ENCODE measurements around the gene FOXP3.
A peak's percentile ranks its signal among the peaks of the same experiment; 100 is the strongest.

Gene FOXP3

GRCh38 chrX:49273181-49273727 lies 8.7 kb upstream of the FOXP3 start:
- peak; percentile 62 for DNase-seq

DNA sequence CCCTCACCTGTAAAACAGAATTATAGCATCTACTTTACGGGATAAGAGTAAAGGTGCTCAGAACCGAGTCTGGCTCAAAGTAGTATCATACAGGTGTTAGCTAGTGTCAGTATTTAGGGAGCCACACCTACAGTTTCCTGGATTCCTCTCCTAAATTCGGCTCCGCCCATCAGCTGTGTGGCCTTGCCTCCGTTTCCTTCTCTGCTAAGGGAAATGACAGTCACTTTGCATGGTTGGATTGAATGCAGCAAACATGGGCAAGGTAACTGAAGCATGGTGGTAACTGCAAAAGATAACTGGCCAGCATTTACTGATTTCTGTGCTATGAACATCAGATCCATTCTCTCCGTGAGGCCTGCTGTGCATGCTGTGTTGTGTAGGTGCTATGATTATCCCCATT lies 7.9 kb upstream of the FOXP3 start:
- no peak for DNase-seq

DNA sequence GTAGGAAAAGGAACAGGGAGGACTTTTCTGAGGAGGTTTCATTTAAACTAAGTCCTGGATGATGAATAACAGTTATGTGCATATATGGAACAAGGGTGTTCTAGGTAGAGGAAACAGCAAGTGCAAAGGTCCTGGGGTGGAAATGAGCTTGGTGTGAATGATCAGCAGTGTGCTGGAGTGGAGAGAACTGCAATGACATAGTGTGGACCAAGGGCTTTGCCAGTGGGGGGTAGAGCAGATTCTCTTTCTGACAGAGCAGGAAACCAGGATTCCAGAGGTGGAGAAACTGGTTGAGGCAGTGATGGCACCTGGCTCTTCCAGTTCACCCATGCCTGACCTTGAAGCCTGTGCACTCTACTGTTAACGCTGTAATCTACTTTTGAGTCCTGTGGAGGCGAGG lies 6.8 kb upstream of the FOXP3 start:
- peak; percentile 31 for DNase-seq

GRCh38 chrX:49270249-49270921 lies 5.9 kb upstream of the FOXP3 start:
- DNase-seq, result no peak

- no peak for DNase-seq
Measured at GRCh38 chrX:49269767-49270248, 5.3 kb upstream of the FOXP3 start, which contains the start of gene PPP1R3F. Gene PPP1R3F, plus strand, starts transcription at chrX:49269793. Its CDS starts 77 bp downstream, at chrX:49269870.

- peak; percentile 96 for DNase-seq
Measured at GRCh38 chrX:49269010-49269766, 4.7 kb upstream of the FOXP3 start.

- no peak for DNase-seq
Measured at GRCh38 chrX:49268702-49269009, 4.1 kb upstream of the FOXP3 start.

GRCh38 chrX:49266523-49267445 lies 2.3 kb upstream of the FOXP3 start:
- DNase-seq, result no peak

DNA sequence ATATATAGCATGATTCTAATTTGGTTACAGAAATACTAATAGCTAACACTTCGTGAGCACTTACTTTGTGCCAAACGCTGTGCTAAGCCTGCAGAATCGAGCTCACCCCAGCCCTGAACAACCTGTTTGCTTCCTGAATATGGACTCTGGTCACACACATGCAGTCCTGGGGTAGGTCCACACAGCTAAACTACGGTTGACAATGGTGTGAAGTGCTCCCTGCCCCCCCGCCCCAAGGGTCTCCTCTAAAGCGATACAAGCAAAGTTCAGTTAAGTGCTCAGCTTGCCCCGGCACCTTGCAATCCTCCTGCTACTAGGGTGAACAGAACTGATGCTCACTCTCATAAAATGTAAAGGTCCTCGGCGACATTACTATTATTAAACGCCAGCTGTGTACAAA lies 879 bp downstream of the FOXP3 start:
- DNase-seq, result no peak

GRCh38 chrX:49262603-49263002 lies 1.9 kb downstream of the FOXP3 start:
- no peak for DNase-seq

DNA sequence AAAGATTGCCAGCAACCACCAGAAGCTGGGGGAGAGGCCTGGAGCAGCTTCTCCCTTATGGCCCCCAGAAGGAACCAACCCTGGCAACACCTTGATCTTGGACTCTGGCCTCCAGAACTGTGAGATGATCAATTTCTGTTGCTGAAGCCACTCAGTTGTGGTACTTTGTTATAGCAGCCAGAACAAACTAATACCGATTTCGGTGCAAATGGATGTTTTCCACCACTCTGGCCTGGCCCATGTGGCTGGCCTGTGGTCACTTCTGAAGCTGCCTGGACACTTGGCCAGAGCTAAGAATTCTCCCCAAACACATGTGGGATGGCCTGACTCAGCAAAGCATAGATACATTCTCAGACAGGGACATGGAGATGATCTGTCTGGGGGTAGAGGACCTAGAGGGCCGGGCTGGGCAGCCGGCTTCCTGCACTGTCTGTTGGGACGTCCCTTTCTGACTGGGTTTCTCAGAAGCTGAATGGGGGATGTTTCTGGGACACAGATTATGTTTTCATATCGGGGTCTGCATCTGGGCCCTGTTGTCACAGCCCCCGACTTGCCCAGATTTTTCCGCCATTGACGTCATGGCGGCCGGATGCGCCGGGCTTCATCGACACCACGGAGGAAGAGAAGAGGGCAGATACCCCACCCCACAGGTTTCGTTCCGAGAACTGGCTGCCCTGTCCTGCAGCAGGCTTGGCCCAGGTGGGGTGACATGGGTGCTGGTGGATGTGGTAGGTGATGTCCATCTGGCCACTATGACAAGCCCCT lies 4.1 kb downstream of the FOXP3 start:
- no peak for DNase-seq

- no peak for DNase-seq
Measured at GRCh38 chrX:49258749-49259124, 5.8 kb downstream of the FOXP3 start.

DNA sequence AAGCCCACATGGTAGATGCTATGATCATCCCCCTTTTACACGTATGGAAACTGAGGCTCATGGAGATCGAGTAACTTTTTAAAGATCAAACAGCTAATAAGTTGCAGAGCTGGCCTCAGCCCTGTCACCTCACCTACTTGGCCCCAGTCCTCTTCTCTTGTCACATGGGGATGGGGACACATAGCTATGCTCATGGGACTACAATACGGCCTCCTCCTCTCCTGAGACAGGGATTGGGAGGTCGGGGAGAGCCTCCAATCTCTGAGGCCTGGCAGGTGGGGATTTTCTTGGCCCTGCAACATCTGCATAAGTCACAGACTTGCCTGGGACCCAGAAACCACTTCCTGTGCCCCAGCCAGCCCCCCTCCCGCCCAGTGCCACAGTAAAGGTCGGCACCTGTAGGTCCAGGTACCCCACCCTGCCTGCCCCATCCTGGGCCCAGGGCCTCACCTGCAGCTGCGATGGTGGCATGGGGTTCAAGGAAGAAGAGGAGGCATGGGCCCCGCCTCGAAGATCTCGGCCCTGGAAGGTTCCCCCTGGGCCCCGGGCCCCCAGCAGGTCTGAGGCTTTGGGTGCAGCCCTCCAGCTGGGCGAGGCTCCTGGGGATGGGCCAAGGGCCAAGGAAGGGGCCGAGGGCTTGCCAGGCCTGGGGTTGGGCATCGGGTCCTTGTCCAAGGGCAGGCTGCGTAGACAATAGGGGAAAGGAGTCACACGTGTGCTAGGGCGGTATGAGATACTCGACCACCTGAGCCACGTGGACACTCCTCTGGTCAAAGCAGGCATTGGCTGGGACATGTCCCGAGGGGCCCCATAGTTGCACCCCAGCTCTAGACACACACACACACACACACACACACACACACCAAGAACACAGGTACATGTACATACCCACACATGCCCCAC lies 6.4 kb downstream of the FOXP3 start:
- peak; percentile 34 for DNase-seq

DNA sequence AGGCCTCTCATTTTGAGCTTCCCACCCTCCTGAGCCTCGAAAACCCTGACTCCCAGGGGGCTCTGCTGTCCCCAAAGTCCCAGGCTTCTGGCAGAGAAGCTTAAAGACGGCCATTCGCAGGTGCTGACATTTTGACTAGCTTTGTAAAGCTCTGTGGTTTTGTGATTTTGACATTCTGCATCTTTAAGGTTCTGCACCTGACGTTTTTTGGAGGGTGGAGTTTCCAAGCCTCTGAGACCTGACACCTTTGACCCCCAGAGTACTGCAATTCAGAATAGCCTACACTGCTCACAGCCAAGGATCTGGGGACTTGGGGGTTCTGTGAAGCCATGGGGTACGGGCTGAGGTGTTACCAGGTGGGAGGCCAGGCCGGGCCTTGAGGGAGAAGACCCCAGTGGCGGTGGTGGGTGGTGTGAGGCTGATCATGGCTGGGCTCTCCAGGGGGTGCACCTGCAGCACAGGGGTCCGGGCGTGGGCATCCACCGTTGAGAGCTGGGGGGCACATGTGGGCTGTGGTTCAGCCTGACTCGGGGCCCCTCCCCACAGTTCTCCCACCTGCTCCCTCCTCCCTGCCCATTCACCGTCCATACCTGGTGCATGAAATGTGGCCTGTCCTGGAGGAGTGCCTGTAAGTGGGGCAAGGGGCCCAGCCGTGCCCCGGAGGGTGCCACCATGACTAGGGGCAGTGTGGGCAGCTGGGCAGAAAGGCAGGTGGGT lies 7.3 kb downstream of the FOXP3 start:
- no peak for DNase-seq

- no peak for DNase-seq
Measured at GRCh38 chrX:49256268-49256995, 8.1 kb downstream of the FOXP3 start.

DNA sequence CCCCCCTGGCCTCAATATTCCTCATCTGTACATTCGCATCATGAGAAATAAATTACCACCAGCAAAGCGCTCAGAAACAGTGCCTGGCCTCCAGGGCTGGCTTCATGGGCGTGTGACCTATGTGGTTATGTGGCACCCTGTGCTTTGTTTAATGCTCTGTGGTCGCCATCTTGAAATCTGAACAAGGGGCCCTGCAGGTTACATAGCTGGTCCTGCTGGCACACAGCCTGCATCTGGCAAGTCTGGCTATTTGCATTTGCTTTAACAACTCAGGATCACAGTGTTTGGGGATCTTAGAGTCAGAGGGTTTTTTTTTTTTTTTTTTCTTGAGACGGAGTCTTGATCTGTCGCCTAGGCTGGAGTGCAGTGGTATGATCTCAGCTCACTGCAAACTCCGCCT lies 9.9 kb downstream of the FOXP3 start:
- no peak for DNase-seq

- no peak for DNase-seq
Measured at GRCh38 chrX:49251325-49251724, 13.2 kb downstream of the FOXP3 start.

DNA sequence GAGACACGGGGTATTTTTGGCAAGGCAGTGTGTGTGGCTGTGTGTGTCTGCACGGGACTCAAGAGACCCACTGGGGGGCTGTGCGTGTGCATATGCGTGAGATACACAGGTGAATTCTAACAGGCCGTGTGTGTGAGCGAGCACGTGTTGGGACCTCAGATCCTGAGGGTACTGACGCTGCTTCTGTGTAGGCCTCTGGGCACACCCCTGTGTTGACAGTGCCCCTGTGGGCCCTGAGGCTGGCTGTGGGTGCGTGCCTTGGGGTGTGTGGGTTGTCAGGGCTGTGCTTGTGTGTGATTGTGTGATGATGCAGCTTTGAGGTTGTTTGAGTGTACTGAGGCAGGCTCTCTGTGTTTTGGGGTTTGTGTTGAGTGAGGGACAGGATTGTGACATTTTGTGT lies 13.9 kb downstream of the FOXP3 start:
- no peak for DNase-seq

- DNase-seq, result no peak
Measured at GRCh38 chrX:49250066-49250465, 14.4 kb downstream of the FOXP3 start.

DNA sequence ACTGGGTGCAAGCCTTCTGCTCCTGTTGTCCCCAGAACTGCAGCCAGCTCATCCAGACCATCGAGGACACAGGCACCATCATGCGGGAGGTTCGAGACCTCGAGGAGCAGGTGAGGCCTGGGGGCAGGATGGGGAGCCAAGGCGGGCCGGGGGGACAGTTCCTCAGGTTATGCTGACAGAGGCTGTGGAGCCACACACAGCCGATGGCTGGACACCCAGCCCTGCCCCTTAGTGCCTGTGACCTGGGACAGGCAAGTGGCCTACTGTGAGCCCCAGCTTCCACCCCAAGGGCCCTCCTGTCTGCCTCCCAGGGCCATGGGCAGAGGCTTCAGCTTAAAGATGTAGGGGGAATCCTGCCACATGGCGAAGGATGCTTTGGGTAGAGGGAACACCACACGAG lies 14.9 kb downstream of the FOXP3 start:
- no peak for DNase-seq
